NCI-H128 (cell line): Measurements from ENCODE around the gene ISG15.
"Not testable (repeated sequence)": the region's sequence is repeated elsewhere in the genome, so short reads cannot be mapped to it uniquely, and the experiment has no call there.

Source experiments
- DNase-seq: peaks from one replicate; lab custom pipeline; 2025; ENCODE audit not compliant: unreplicated experiment; lab: John Stamatoyannopoulos, UW

Gene ISG15

DNA sequence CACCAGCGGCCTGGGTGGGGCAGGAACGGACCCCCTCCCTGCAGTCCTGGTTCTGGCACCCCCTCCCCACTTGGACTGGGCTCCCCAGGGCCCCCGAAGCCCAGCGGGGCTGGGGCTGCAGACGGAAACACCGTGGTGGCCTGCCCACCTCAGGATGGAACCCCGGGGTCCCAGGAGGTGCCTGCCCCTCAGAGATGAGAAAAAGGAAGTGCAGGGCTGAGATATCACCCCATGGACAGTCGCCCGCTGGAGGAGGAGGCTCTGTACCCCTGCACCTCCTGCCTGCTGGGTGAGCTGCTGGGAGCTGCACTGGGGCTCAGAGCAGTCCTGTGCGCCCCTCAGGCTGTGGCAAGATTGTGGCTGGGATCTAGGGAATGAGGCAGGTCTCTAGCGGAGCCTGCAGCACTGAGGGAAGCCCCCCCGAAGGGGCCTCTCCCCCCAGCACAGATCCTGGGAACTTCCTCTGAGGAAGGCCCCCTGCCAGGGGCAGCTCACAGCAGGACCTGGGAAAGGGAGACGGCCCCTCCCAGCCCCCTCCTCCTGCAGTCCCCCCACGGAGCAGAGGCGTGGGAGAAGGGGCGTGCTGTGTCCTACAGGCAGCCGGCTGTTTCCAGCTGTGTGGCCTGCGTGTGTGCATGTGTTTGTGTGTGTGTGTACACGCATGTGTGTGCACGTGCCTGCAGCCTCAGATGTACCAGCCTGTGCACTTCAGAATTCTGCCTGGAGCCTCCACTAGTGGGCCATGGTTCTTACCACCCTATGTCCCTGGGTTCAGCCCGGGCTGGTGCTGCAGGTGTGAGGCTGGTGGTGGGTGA, 13.5 kb downstream of the ISG15 start:
- DNase-seq = no peak

DNA sequence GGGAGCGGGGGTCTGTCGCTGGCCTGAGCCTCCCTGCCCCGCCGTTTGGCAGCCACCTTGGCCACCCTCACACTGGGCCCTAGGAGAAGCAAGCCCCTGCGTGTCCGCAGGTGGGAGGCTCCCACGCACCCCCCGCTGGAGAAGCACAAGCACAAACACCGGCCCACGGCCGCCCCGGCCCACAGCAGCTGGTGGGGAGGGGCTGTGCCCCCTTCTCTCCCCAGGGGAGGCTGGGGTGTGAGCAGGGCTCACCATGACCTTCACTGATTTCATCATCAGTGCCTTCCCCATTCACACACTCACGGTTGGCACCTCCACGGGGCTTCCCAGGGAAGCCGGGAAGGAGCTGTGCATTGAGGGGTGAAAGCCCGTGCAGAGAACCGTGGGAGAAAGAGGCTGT, 14.5 kb downstream of the ISG15 start:
- DNase-seq = no peak

DNA sequence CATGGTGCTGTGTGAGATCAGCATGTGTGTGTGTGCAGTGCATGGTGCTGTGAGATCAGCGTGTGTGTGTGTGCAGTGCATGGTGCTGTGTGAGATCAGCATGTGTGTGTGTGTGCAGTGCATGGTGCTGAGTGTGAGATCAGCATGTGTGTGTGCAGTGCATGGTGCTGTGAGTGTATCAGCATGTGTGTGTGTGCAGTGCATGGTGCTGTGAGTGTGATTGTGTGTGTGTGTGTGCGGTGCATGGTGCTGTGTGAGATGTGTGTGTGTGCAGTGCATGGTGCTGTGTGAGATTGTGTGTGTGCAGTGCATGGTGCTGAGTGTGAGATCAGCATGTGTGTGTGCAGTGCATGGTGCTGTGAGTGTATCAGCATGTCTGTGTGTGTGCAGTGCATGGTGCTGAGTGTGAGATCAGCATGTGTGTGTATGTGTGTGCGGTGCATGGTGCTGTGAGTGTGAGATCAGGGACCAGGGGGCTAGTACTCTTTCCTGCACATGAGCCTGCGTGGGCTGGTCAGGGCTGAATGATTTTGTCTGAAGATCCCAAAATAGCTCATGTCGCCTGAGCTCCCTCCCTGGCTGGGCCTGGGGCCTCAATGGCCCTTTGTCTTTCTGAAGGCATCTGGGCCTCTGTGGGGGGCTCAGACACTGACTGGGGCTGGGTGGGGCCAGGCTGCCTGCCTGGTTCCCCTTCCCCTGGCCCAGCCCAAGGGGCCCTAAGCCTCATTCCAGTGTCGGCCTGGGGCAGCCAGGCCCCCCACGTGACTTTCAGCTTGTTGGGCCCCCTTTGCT, 17.8 kb downstream of the ISG15 start:
- not testable (repeated sequence) for DNase-seq

DNA sequence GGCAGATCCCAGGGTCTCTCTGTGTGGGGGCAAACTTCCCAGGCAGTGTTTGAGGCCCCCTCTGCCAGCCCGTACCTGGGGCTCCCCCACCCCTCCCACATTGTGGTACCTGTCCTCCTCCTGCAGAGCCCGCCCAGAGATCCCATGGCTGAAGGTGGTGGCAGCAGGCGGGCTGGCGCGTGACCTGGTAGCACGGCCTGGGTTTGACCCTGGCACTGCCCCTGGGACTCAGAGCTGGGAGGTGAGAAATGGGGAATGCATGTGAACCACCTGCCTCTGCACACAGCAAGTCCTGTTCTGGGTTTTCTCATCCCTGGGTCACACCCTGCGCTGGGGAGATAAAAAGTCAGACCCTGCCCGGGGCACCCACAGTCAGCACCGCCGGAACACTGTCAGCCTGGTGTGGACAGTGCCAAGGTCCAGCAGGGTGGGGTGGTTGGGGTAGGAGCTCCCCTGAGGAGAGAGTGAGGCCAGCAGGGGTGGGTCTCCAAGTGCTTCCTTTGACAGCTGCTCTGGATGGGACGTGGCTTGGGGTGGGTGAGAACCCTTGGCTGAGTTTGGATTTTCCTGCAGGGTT, 18.4 kb downstream of the ISG15 start:
- DNase-seq = no peak

DNA sequence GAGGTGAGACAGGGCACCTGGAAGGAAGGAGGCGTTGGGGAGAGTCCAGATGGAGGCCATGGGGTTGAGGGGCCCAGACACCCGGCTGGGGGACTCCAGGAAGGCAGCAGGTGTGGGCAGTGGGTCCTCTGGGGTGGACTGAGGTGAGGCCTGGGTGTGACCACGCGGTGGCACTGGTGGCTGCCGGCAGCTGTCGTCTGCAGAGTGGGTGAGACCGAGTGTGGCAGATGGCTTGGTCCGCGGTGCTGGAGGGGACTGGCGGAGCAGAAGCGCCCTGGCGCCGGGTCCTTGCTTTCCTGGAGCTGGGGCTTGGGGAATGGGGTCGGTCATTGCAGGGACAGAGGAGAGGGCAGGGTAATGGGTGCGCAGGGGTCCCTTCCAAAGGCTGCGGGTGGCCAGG, 19.1 kb downstream of the ISG15 start:
- DNase-seq = no peak

DNA sequence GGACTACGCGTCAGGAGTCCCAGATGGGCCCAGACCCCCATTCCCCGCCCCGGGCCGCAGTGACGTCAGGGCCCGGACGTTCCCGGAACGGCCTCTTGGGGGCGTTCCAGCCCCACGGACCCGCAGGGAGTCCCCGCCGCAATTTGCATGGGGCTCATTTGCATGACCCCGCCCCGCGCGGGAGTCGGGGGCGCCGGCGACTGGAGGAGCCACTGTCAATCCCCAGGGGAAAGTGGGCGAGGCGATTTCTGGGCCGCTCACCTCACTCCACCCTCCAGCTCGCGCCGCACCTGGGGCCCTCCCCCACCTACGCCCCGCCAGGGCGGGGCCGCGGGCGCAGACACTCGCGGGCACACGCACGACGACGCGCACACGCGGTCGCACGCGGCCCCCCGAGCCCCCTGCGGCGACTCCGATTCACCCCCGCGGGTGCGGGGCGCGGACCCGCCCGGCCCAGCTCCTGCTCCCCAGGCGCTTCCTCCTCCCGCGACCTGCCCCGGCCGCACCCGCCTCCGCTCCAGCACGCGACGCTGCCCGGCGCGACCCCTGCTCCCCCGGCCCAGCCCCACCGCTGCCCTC, 19.8 kb downstream of the ISG15 start:
- peak; percentile 90 for DNase-seq

DNA sequence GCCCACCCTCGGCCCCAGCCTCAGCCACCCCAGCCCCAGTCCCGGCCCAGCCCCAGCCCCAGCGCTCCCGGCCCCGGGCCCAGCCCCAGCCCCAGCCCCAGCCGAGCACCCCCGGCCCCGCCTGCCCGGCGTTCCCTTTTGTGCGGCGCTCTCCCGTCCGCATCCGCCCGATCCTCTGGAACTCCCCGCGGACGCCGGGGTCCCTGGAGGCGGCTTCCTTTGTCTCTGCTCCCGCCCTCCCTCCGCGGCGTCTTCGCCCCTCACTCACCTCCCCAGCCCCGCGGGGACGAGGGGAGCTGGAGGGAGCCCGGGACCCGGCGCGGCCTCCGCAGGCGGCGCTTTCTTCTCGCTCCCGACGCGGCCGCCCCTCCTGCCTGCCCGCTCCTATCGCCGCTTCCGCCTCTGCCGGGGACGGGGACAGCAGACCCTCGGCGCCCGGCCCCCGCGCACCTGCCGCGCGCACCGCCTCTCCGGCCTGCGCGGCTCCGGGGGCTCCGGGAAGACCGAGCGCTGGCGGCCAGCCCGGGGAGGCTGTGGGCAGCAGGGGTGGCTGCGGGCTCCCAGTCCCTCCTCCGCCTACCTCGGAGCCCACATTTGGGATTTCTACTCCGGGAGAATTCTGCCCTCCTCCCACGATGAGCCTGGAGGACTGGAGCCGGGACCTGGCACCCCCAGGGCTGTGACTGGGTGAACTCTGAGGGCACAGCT, 20.6 kb downstream of the ISG15 start:
- no peak for DNase-seq

DNA sequence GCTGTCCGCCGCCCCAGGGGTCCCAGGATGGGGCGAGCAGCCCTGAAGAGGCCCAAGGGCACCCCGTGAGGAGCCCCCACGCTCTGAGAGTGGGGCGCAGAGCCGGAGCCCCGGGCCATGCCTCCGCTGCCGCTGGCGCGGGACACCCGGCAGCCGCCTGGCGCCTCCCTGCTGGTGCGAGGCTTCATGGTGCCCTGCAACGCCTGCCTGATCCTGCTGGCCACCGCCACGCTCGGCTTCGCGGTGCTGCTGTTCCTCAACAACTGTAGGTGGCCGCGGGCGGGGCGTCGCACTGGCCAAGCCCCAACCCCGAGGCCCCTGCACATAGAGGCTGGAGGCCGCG, 21.1 kb downstream of the ISG15 start:
- DNase-seq = no peak

DNA sequence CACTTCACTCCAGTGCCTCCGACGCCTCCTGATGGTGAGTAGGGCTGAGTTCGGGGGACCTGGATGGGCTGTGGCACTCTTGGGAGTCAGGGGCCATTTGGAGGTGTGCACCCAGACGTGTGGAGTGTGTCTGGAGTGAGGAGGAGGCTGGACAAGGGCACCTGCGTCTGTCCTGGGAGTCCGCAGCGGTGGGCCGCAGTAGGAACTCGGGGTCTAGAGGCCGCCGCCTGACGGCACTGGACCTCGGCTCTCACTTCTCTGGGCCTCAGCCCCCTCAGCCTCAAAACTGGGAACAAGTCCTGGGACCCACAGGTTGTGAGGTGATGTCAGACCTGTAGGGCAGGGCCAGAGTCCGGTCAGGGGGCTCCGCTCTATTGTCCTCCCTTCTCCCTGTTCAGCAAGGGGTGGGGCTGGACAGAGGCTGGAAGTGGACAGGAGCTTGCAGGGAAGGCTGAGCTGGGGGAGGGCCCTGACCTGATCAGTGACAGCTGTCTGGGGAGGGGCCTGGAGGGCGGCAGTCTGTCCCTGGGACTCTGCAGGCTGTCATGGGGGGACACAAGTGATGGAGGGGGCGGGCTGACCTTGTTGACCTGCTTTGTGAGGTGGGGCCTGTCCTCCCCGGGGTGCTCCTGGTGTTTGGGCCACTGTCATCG, 22.1 kb downstream of the ISG15 start:
- DNase-seq = no peak

DNA sequence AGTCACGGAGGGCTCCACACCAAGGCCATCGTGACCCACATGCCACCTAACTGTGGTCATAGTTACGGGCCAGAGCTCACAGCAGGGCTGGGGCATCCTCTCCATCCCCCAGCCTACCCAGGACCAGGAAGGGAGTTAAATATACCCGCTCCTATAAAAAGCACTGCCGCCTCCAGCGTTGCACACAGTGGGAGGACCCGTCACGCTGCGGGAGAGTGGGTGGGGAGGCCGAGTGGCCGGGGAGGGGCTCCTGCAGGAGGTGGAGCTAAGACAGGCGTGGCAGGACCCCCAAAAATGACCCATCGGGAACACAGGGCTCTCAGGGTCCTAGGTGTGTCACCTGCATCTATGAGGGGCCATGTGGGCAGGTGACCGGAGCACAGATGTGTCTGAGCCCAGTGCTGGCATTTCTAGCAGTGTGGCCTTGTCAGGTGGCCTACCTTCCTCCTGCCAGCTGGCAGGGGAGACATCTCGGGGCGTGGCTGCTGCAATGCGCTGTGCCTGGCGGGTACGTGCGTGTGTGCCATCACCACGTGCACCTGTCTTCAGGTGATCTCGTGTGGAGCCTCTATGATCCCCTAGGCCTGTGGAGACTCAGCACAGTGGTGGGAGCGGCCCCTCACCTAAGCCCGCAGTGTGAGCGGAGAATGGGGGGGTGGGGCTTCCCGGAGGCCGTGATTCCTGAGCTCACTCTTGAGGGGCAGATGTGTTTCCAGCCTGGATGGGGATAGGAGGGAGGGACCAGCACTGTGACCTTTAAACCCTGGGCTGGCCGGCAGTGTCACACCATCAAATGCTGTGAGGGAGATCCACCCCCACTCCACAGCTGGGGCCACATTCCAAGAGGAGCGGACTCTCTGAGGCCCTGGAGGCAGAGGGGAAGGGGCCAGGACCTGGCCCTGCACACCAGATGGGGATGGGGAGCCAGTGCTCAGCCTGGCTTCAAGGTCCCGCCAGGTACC, 24.4 kb downstream of the ISG15 start:
- DNase-seq = no peak

DNA sequence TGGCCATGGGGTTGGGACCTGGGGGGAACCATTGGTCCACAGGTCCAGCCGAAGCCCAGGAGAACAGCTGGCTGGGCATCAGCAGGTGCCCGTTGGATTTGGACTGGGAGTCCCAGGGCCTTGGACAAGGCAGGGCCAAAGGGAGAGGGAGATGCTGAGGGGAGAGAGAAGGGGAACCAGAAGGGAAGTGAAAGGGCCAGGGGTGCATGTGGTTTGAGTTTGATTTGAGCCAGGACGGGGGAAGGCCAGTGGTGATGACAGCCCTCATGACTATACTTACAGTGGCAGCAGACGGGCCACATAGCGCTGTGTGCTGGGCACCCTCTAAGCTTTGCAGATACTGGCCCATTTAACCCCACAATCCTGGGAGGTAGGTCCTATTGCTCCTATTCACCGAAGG, 25.4 kb downstream of the ISG15 start:
- no peak for DNase-seq

DNA sequence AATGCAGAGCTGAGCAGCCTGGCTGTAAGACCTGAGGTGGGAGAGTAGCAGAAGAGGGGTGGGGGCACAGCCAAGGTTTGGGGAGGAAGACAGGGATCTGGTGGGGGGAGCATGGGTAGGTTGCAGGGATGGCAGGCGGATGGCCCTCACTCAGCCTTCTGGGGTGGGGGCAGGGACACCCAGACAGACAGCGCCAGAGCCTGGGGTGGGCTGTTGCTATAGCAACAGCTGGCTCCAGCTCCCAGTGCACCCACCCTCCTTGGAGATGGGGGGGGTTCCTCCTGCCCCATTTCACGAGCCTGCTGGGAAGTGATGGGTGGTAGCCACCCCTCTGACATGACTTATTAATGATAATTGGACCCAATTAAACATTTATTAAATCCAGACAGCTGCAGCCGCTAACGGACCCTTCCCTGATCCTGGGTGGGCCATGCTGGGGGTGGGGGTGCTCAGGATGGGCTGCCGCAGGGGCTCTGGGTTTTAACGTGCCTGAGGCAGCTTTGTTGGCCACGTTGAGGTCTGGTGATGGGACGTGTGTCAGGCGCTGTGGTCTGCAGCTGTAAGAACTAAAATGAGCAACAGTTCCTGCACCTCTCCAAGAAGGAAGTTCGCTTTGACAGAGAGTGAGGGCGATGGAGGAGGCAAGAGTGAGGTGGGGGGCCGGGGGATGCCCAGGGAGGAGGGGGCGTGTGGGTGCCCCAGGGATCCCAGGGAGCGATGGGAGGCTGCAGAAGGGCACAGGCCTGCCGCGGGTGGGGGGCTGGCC, 26.0 kb downstream of the ISG15 start:
- DNase-seq = no peak

DNA sequence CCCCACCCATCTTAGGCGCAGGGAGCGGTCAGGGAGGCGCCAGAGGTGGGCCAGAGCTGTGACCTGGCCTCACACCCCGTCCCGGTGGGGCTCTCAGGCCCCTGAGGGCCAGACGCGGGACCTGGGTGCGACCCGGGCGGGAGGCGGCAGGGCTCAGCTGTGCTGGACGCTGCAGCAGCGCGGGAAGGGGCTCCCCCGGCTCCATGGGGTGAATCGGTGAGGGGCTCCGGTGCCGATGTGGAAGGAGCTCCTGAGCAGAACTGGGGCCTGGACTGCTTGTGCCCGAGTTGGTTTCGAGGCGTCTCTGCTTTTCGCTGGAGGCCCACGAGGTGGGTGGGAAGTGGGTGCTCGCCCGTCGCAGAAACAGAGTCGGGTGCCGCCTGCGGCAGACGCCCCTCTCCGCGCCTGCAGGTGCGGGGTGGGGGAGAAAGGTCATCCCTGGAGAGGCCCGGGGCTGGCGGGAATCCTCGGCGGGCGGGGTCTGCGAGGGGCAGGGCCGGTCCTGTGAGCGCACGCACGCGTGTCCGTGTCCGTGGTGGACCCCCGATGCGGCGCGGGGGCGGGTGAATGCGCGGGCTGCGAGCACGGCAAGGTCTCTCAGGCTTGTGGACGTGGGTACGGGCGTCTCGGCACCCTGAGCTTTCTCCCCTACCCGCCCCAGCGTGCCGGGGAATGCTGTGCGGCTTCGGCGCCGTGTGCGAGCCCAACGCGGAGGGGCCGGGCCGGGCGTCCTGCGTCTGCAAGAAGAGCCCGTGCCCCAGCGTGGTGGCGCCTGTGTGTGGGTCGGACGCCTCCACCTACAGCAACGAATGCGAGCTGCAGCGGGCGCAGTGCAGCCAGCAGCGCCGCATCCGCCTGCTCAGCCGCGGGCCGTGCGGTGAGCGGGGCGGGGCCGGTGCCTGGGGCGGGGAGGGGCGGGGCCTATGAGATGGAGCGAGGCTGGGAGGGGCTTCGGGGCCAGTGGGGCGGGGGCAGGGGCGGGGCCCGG, 27.0 kb downstream of the ISG15 start:
- no peak for DNase-seq

DNA sequence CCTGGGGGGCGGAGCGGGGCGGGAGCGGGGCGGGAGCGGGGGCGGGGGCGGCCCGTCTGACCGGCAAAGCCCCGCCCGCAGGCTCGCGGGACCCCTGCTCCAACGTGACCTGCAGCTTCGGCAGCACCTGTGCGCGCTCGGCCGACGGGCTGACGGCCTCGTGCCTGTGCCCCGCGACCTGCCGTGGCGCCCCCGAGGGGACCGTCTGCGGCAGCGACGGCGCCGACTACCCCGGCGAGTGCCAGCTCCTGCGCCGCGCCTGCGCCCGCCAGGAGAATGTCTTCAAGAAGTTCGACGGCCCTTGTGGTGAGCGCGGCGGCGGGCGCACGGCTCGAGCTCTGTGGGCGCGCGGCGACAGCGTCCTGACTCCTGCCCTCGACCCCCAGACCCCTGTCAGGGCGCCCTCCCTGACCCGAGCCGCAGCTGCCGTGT, 27.8 kb downstream of the ISG15 start:
- no peak for DNase-seq

DNA sequence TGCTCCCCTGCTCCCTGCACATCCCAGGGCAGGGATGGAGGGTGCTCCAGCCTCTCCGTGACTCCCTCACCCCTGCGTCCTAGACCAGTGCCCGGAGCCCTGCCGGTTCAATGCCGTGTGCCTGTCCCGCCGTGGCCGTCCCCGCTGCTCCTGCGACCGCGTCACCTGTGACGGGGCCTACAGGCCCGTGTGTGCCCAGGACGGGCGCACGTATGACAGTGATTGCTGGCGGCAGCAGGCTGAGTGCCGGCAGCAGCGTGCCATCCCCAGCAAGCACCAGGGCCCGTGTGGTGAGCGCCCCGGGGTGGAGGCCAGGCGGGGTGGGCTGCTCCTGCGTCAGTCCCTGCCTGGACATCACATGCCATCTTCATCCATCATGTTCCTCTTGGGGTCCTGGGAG, 28.6 kb downstream of the ISG15 start:
- DNase-seq = no peak

DNA sequence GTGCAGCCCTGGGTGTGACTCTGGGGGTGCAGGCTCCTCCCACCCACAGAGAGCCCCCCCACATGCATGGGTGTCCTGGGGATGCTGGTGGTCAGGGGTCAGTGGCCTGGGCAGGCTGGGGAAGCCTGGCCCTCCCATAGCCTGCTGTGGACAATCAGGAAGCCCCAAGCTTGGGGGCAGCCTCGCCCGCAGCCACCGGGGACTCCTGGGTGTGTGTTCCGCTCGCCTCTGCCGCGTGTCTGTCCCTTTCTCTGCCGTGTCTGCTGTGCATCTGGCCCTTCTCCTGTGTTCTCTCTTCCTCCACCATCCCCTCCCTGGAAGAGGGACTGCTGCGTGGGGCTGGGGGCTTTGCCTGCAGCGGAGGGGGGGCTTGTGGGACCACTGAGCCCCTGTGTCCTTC, 29.5 kb downstream of the ISG15 start:
- DNase-seq = no peak

DNA sequence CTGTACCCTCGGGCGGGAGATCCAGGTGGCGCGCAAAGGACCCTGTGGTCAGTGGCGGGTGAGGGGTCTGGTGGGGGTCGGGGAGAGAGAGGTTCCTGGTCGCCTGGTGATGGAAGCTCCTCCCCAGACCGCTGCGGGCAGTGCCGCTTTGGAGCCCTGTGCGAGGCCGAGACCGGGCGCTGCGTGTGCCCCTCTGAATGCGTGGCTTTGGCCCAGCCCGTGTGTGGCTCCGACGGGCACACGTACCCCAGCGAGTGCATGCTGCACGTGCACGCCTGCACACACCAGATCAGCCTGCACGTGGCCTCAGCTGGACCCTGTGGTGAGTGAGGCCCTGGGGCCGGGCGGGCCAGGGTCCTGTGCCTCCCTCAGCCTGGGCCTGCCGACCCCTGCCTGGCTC, 30.1 kb downstream of the ISG15 start:
- DNase-seq = no peak

DNA sequence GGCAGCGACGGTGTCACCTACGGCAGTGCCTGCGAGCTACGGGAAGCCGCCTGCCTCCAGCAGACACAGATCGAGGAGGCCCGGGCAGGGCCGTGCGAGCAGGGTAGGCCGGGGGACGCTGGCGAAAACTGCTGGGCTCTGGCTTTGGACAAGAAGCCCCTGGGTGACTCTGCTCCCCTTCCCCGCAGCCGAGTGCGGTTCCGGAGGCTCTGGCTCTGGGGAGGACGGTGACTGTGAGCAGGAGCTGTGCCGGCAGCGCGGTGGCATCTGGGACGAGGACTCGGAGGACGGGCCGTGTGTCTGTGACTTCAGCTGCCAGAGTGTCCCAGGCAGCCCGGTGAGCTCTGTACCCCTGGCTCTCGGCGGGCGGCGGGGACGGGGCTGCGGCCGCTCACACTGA, 30.6 kb downstream of the ISG15 start:
- no peak for DNase-seq
